Spleen (tissue), 11 donors: Measurements from ENCODE around the gene CYTIP. TPM values are rescaled to one million over a fixed set of nuclear protein-coding genes. Genes with fewer than 3 reads are reported as not detected.

Experiments
- DNase-seq: peaks from one replicate; pipeline ENCODE4 v3.0.0-alpha.2; 2020
- H3K27ac ChIP-seq, 8 donors: fragments of 200-600 bp; sonication (generic) in 7 of 8; 1 replicate in 4 of 8; 2 replicates in 4 of 8; pipeline versions ENCODE4 v1.5.0 to v1.8.0; 2016 to 2021; ENCODE audit warnings: inconsistent platforms in 4 of 8, mild to moderate bottlenecking in 4 of 8, moderate library complexity in 1 of 8
- H3K27me3 ChIP-seq, 7 donors: fragments of 200-600 bp; sonication (generic) in 6 of 7; replicated peaks in 1 of 7; 1 replicate in 4 of 7; 2 replicates in 3 of 7; pipeline versions ENCODE4 v1.5.0 to v1.8.0; 2016 to 2021; ENCODE audit warnings: inconsistent platforms in 3 of 7, mild to moderate bottlenecking in 1 of 7
- H3K36me3 ChIP-seq, 6 donors: fragments of 200-600 bp; sonication (generic) in 5 of 6; 1 replicate in 4 of 6; 2 replicates in 2 of 6; pipeline versions ENCODE4 v1.5.0 to v1.8.0; 2016 to 2021; ENCODE audit warnings: inconsistent platforms in 2 of 6
- H3K4me1 ChIP-seq, 6 donors: fragments of 200-600 bp; sonication (generic) in 5 of 6; 1 replicate in 3 of 6; 2 replicates in 3 of 6; pipeline versions ENCODE4 v1.5.0 to v1.8.0; 2016 to 2021; ENCODE audit warnings: inconsistent platforms in 3 of 6
- H3K4me3 ChIP-seq, 8 donors: fragments of 200-600 bp; sonication (generic) in 7 of 8; 1 replicate in 4 of 8; 2 replicates in 4 of 8; pipeline versions ENCODE4 v1.5.0 to v1.8.0; 2016 to 2021; ENCODE audit warnings: inconsistent platforms in 4 of 8, mild to moderate bottlenecking in 4 of 8, moderate library complexity in 2 of 8
- H3K9me3 ChIP-seq, 8 donors: fragments of 200-600 bp; sonication (generic) in 7 of 8; 1 replicate in 4 of 8; 2 replicates in 4 of 8; pipeline versions ENCODE4 v1.5.0 to v1.8.0; 2016 to 2021; ENCODE audit warnings: inconsistent platforms in 4 of 8
- POLR2A ChIP-seq, 3 donors: fragments of 450-650 bp; IDR thresholded peaks; one replicate each; pipeline ENCODE4 v1.5.1; 2017; ENCODE audit warnings: antibody characterized with exemption in 3 of 3, mild to moderate bottlenecking in 1 of 3
- POLR2AphosphoS5 ChIP-seq, 3 donors: sonication (generic); formaldehyde crosslinking; IDR thresholded peaks; one replicate each; pipeline ENCODE4 v1.5.1; 2017; ENCODE audit warnings: antibody characterized with exemption in 3 of 3
- WGBS, 5 donors: extraction: QIAGEN DNeasy Blood & Tissue Kit in 3 of 5; methylation state at CpG; one replicate each; pipeline versions ENCODE4 v1.1.5 to v1.1.7; 2013 to 2018; 5-methylcytosine and 5-hydroxymethylcytosine counted together
- intact Hi-C: fragments of 100-400 bp; cut with DNase I; formaldehyde crosslinking; loops from one replicate; pipeline ENCODE4 v1.15.0; 2023; ENCODE audit warnings: low total_unique reads
- polyA plus RNA-seq, 3 donors: library from polyadenylated mRNA; stranded (reverse); fragments of 200-250 nt; gene quantifications; one replicate each; pipeline ENCODE4 v1.2.1, GENCODE V29; 2013
- total RNA-seq, 7 donors: library from RNA; depleted of rRNA in 3 of 7; stranded (reverse); fragments of >200 nt in 3 of 7; fragmentation: NEBNext Ultra II Directional in 4 of 7; extraction: Animal tissue kit (Norgen Biotek cat#: 25700) in 4 of 7; gene quantifications; one replicate each; pipeline versions ENCODE4 v1.1.0 to v1.2.1, GENCODE V29; 2016 to 2021
- TF ChIP-seq, protein P1 (sequence below), 11 experiments: fragments of 200-600 bp in 7 of 11; fragments of 450-650 bp in 4 of 11; sonication (generic) in 4 of 11; IDR thresholded peaks in 8 of 11; conservative IDR thresholded peaks in 3 of 11; 1 replicate in 7 of 11; 2 replicates in 4 of 11; pipeline versions ENCODE4 v1.4.0 to v1.8.0; 2016 to 2021; ENCODE audit warnings: antibody characterized with exemption in 11 of 11, inconsistent platforms in 4 of 11, mild to moderate bottlenecking in 1 of 11
- donor health status: healthy with polysubstance abuse.
- donor health status: DM: no; HTN: no; CAD: no; lungs with moderate emphysema.
- donor health status: DM: no; HTN: no; CAD: no.
- donor health status: Bipolar disorder and iron deficiency.
- donor health status: healthy.
- donor health status: DM: no; HTN: no; CAD: no.
- donor health status: DM: yes; HTN: yes; CAD: no.

CYTIP gene
- total and polyA plus RNA-seq, 10 donors, result 27.3 to 135 (median 101) TPM

DNA sequence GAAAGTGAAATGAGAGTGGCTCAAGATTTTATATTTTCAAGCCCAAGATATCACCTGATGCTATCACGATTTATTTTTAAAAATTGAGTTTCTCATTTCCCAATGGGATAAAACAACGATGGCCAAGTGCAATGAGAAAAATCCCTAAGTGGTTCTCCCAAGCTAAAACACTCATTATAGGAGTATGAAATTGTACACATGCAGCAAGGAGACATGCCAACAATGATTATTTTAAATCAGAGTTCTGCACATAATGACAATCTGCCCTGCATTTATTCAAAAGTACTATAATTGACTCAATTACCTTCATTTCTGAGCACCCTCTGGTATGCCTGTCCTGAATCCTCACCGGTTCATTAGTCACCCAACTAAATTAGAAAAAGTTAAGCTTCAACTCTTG, 12.7 kb downstream of the CYTIP start:
- DNase-seq, result no peak
- intact Hi-C loops, result no loop called here
- Histone ChIP-seq H3K4me3 (no peak overlapping the region), H3K27ac (peak overlapping the region in 1 of 8 donors; percentile 96), H3K9me3 (peaks cover 0 to 9% (median 6%) of the 10 kb centered on the region in 8 donors), H3K36me3 (peaks cover 0 to 84% (median 54%) of the 10 kb centered on the region in 6 donors), H3K27me3 (no peaks in the 10 kb centered on the region), H3K4me1 (peaks cover 0 to 96% (median 64%) of the 10 kb centered on the region in 6 donors)
- no peak for TF ChIP-seq POLR2A (IDR thresholded peaks at IDR 0.05)
- TF ChIP-seq POLR2AphosphoS5 (IDR thresholded peaks at IDR 0.05), result no peak
- TF ChIP-seq, protein P1, sequence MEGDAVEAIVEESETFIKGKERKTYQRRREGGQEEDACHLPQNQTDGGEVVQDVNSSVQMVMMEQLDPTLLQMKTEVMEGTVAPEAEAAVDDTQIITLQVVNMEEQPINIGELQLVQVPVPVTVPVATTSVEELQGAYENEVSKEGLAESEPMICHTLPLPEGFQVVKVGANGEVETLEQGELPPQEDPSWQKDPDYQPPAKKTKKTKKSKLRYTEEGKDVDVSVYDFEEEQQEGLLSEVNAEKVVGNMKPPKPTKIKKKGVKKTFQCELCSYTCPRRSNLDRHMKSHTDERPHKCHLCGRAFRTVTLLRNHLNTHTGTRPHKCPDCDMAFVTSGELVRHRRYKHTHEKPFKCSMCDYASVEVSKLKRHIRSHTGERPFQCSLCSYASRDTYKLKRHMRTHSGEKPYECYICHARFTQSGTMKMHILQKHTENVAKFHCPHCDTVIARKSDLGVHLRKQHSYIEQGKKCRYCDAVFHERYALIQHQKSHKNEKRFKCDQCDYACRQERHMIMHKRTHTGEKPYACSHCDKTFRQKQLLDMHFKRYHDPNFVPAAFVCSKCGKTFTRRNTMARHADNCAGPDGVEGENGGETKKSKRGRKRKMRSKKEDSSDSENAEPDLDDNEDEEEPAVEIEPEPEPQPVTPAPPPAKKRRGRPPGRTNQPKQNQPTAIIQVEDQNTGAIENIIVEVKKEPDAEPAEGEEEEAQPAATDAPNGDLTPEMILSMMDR (IDR thresholded peaks at IDR 0.05 in 8 of 11, conservative IDR thresholded peaks at IDR 0.05 in 3 of 11), result no peak
- WGBS, 5 donors, result 86 to 92% (median 89%) methylated on average over 3 of the region's 3 CpGs

GRCh38 chr2:157428500-157429175, 15.3 kb downstream of the CYTIP start:
- Histone ChIP-seq H3K9me3 (peaks cover 0 to 21% (median 17%) of the 10 kb centered on the region in 8 donors), H3K27ac (peak overlapping the region in 3 of 8 donors; percentile 14 to 57 (median 38)), H3K4me1 (peaks cover 0 to 81% (median 42%) of the 10 kb centered on the region in 6 donors), H3K4me3 (no peak overlapping the region), H3K36me3 (peaks cover 4 to 100% (median 65%) of the 10 kb centered on the region in 6 donors), H3K27me3 (no peaks in the 10 kb centered on the region)
- WGBS, 5 donors, result 83 to 96% (median 92%) methylated on average over 2 of the region's 2 CpGs
- DNase-seq, result no peak
- intact Hi-C loops, result no loop called here
- peak in 1 of 3 donors; percentile 53 for TF ChIP-seq POLR2AphosphoS5 (IDR thresholded peaks at IDR 0.05)
- TF ChIP-seq, protein P1 (IDR thresholded peaks at IDR 0.05 in 8 of 11, conservative IDR thresholded peaks at IDR 0.05 in 3 of 11), result no peak

DNA sequence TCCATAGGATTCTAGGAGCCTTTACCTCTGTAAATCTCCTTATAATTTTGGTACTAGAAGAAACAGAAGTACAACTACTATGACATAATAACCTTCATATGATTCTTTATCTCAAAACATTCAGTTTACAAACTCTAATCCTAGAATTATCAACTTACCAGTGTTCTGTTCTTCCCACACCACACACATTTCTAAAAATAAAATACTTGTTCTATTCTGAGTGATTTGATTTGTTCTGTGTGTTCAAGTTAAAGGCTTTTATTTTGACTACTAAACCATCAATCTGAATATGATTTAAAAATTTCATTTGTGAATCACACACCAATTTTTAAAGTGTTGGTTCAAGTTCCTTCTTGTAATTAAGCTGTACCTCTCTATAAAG, 16.0 kb downstream of the CYTIP start:
- H3K4me1 ChIP-seq, result peaks cover 0 to 81% (median 36%) of the 10 kb centered on the region in 6 donors
- no peak overlapping the region for H3K4me3 ChIP-seq
- H3K27me3 ChIP-seq, result no peaks in the 10 kb centered on the region
- H3K9me3 ChIP-seq, result peaks cover 0 to 21% (median 17%) of the 10 kb centered on the region in 8 donors
- peaks cover 4 to 100% (median 64%) of the 10 kb centered on the region in 6 donors for H3K36me3 ChIP-seq
- TF ChIP-seq POLR2A (IDR thresholded peaks at IDR 0.05) (no peak), POLR2AphosphoS5 (IDR thresholded peaks at IDR 0.05) (no peak)
- TF ChIP-seq, protein P1 (IDR thresholded peaks at IDR 0.05 in 8 of 11, conservative IDR thresholded peaks at IDR 0.05 in 3 of 11), result no peak
- no peak for DNase-seq
- intact Hi-C loops, result no loop called here
- H3K27ac ChIP-seq, result peak overlapping the region in 4 of 8 donors; percentile 4 to 57 (median 31)
